Measurements from ENCODE around the gene DUOXA2.
A peak's percentile ranks its signal among the peaks of the same experiment; 100 is the strongest.
"Not testable (repeated sequence)": the region's sequence is repeated elsewhere in the genome, so short reads cannot be mapped to it uniquely, and the experiment has no call there.

The DUOXA2 gene

GRCh38 chr15:45118131-45118588 lies 4.0 kb downstream of the DUOXA2 start:
- DNase-seq, result peak; percentile 54

- DNase-seq, result no peak
Measured at GRCh38 chr15:45118996-45119395, 4.9 kb downstream of the DUOXA2 start.

GRCh38 chr15:45120081-45120972 lies 6.2 kb downstream of the DUOXA2 start:
- DNase-seq, result no peak

GRCh38 chr15:45121020-45121419 lies 6.9 kb downstream of the DUOXA2 start:
- DNase-seq, result no peak

- peak; percentile 17 for DNase-seq
Measured at GRCh38 chr15:45121706-45122417, 7.7 kb downstream of the DUOXA2 start.

- DNase-seq, result no peak
Measured at GRCh38 chr15:45122719-45123118, 8.6 kb downstream of the DUOXA2 start.

GRCh38 chr15:45123397-45123796 lies 9.3 kb downstream of the DUOXA2 start:
- DNase-seq, result no peak

- DNase-seq, result no peak
Measured at GRCh38 chr15:45126535-45127158, 12.5 kb downstream of the DUOXA2 start.

- no peak for DNase-seq
Measured at GRCh38 chr15:45128971-45129639, 15.0 kb downstream of the DUOXA2 start.

- no peak for DNase-seq
Measured at GRCh38 chr15:45129651-45130129, 15.6 kb downstream of the DUOXA2 start, which contains the start of the genes DUOX1 and DUOXA1. DUOX1 (plus strand) TSS chr15:45129994; CDS start chr15:45131967, 1,973 bp downstream. DUOXA1 (minus strand) TSS chr15:45129879; CDS start chr15:45123014, 6,865 bp downstream.

GRCh38 chr15:45130291-45131000 lies 16.3 kb downstream of the DUOXA2 start:
- no peak for DNase-seq

- no peak for DNase-seq
Measured at GRCh38 chr15:45131510-45131909, 17.4 kb downstream of the DUOXA2 start.

GRCh38 chr15:45132844-45133560 lies 18.9 kb downstream of the DUOXA2 start:
- DNase-seq, result no peak

GRCh38 chr15:45133561-45133920 lies 19.4 kb downstream of the DUOXA2 start:
- DNase-seq, result no peak

GRCh38 chr15:45134046-45134445 lies 19.9 kb downstream of the DUOXA2 start:
- no peak for DNase-seq

- no peak for DNase-seq
Measured at GRCh38 chr15:45134682-45135604, 20.8 kb downstream of the DUOXA2 start.

- not testable (repeated sequence) for DNase-seq
Measured at GRCh38 chr15:45135705-45136377, 21.7 kb downstream of the DUOXA2 start.

- no peak for DNase-seq
Measured at GRCh38 chr15:45136378-45136764, 22.2 kb downstream of the DUOXA2 start.

GRCh38 chr15:45137703-45138102 lies 23.6 kb downstream of the DUOXA2 start:
- DNase-seq, result no peak

All from NK-92 treated with Interleukin-12 subunit alpha and Interleukin-12 subunit beta, amount 100 ng/mL, for 24 hours (cell line).